Activated T-cell treated with anti-CD3 and anti-CD28 coated beads, Interleukin-2, amount 50 U/mL, for 48 hours (primary cell): Measurements from ENCODE around the gene CAPN10.

Experiments
- DNase-seq, 2 experiments: peaks; one replicate each; pipeline ENCODE4 v3.0.0-alpha.2; 2020

CAPN10 gene

GRCh38 chr2:240626531-240627300 is 40.2 kb downstream of the CAPN10 start:
- DNase-seq, result peak; percentile 55 to 66

- no peak for DNase-seq
These were observed 41.4 kb downstream of the CAPN10 start for GRCh38 chr2:240627736-240628506.

- DNase-seq, result no peak
These were observed 41.9 kb downstream of the CAPN10 start for GRCh38 chr2:240628507-240628807.

GRCh38 chr2:240628808-240629618 is 42.5 kb downstream of the CAPN10 start:
- no peak for DNase-seq

GRCh38 chr2:240629619-240629967 is 43.1 kb downstream of the CAPN10 start:
- no peak for DNase-seq

- DNase-seq, result no peak
These were observed 43.6 kb downstream of the CAPN10 start for GRCh38 chr2:240629968-240630770.

GRCh38 chr2:240630771-240631547 is 44.4 kb downstream of the CAPN10 start:
- DNase-seq, result peak in 1 of 2 experiments; percentile 9

GRCh38 chr2:240631548-240632305 is 45.2 kb downstream of the CAPN10 start:
- peak in 1 of 2 experiments; percentile 6 for DNase-seq

- peak in 1 of 2 experiments; percentile 13 for DNase-seq
These were observed 45.8 kb downstream of the CAPN10 start for GRCh38 chr2:240632306-240632721.

GRCh38 chr2:240635121-240635997 is 48.8 kb downstream of the CAPN10 start:
- peak in 1 of 2 experiments; percentile 8 for DNase-seq

GRCh38 chr2:240635998-240636547 is 49.5 kb downstream of the CAPN10 start:
- DNase-seq, result no peak

- peak in 1 of 2 experiments; percentile 11 for DNase-seq
These were observed 50.1 kb downstream of the CAPN10 start for GRCh38 chr2:240636563-240637115.

- DNase-seq, result peak; percentile 8 to 12
These were observed 50.8 kb downstream of the CAPN10 start for GRCh38 chr2:240637116-240637900.

- DNase-seq, result peak; percentile 13 to 15
These were observed 51.4 kb downstream of the CAPN10 start for GRCh38 chr2:240637901-240638345.

- DNase-seq, result peak; percentile 6 to 11
These were observed 52.1 kb downstream of the CAPN10 start for GRCh38 chr2:240638512-240639160.

GRCh38 chr2:240639566-240639965 is 53.0 kb downstream of the CAPN10 start:
- peak; percentile 12 to 14 for DNase-seq

- peak; percentile 33 to 49 for DNase-seq
These were observed 54.4 kb downstream of the CAPN10 start for GRCh38 chr2:240640939-240641338.
